OCI-M1 (cell line): ENCODE measurements around the gene LRRIQ1.
"Not testable (repeated sequence)": the region's sequence is repeated elsewhere in the genome, so short reads cannot be mapped to it uniquely, and the experiment has no call there.

Experiments used
- DNase-seq: peaks from one replicate; lab custom pipeline; 2025; lab: John Stamatoyannopoulos, UW

Gene LRRIQ1

GRCh38 chr12:85036234-85036707 is at the start of gene LRRIQ1, which contains the start of gene TSPAN19:
LRRIQ1 (plus strand) TSS chr12:85036351; CDS start chr12:85038177, 1,826 bp downstream.
TSPAN19 (minus strand) TSS chr12:85036277; CDS start chr12:85029946, 6,331 bp downstream.
- DNase-seq = peak; percentile 85

GRCh38 chr12:84986586-84986985 is 49.6 kb upstream of the LRRIQ1 start:
- DNase-seq = peak; percentile 59

- DNase-seq = no peak
These were observed 41.7 kb upstream of the LRRIQ1 start for GRCh38 chr12:84994426-84994825.

GRCh38 chr12:84995641-84996040 is 40.5 kb upstream of the LRRIQ1 start:
- no peak for DNase-seq

GRCh38 chr12:84996759-84997158 is 39.4 kb upstream of the LRRIQ1 start:
- DNase-seq = peak; percentile 30

- no peak for DNase-seq
These were observed 37.8 kb upstream of the LRRIQ1 start for GRCh38 chr12:84998341-84998740.

- DNase-seq = no peak
These were observed 35.4 kb upstream of the LRRIQ1 start for GRCh38 chr12:85000729-85001128.

GRCh38 chr12:85002778-85003296 is 33.3 kb upstream of the LRRIQ1 start:
- no peak for DNase-seq

GRCh38 chr12:85004204-85004603 is 31.9 kb upstream of the LRRIQ1 start:
- no peak for DNase-seq

- not testable (repeated sequence) for DNase-seq
These were observed 31.1 kb upstream of the LRRIQ1 start for GRCh38 chr12:85005047-85005446.

- DNase-seq = no peak
These were observed 30.5 kb upstream of the LRRIQ1 start for GRCh38 chr12:85005615-85006014.

GRCh38 chr12:85006206-85006605 is 29.9 kb upstream of the LRRIQ1 start:
- DNase-seq = no peak

- DNase-seq = no peak
These were observed 28.3 kb upstream of the LRRIQ1 start for GRCh38 chr12:85007836-85008235.

GRCh38 chr12:85016413-85016812 is 19.7 kb upstream of the LRRIQ1 start:
- DNase-seq = peak; percentile 36

GRCh38 chr12:85017133-85017532 is 19.0 kb upstream of the LRRIQ1 start:
- no peak for DNase-seq

GRCh38 chr12:85017618-85018017 is 18.5 kb upstream of the LRRIQ1 start:
- no peak for DNase-seq

GRCh38 chr12:85018098-85018497 is 18.1 kb upstream of the LRRIQ1 start:
- DNase-seq = no peak

GRCh38 chr12:85029456-85029855 is 6.7 kb upstream of the LRRIQ1 start:
- peak; percentile 61 for DNase-seq

GRCh38 chr12:85036733-85037132 is 582 bp downstream of the LRRIQ1 start:
- no peak for DNase-seq

- no peak for DNase-seq
These were observed 5.2 kb downstream of the LRRIQ1 start for GRCh38 chr12:85041395-85041794.

- no peak for DNase-seq
These were observed 7.7 kb downstream of the LRRIQ1 start for GRCh38 chr12:85043829-85044228.

- peak; percentile 76 for DNase-seq
These were observed 21.3 kb downstream of the LRRIQ1 start for GRCh38 chr12:85057370-85057963.

GRCh38 chr12:85058339-85058738 is 22.2 kb downstream of the LRRIQ1 start:
- peak; percentile 23 for DNase-seq

- DNase-seq = no peak
These were observed 23.4 kb downstream of the LRRIQ1 start for GRCh38 chr12:85059594-85059993.
